SJCRH30 (cell line): ENCODE data around the gene TMCO4. TPM values are rescaled to one million over a fixed set of nuclear protein-coding genes. Genes with fewer than 3 reads are reported as not detected.
A peak's percentile ranks its signal among the peaks of the same experiment; 100 is the strongest.

ENCODE experiments used
- DNase-seq, 2 experiments: peaks; one replicate each; pipeline ENCODE4 v3.0.0-alpha.2; 2015 to 2020
- H3K27ac ChIP-seq: fragments of 250-450 bp; sonication (Bioruptor Pico); 2 replicates; pipeline ENCODE4 v1.5.1; 2020; ENCODE audit warnings: mild to moderate bottlenecking, moderate library complexity
- H3K27me3 ChIP-seq: fragments of 250-450 bp; sonication (Bioruptor Pico); 2 replicates; pipeline ENCODE4 v1.5.1; 2020; ENCODE audit warnings: mild to moderate bottlenecking, moderate library complexity
- H3K36me3 ChIP-seq: fragments of 250-450 bp; sonication (Bioruptor Pico); 2 replicates; pipeline ENCODE4 v1.5.1; 2020; ENCODE audit warnings: mild to moderate bottlenecking, moderate library complexity
- H3K4me1 ChIP-seq: fragments of 250-450 bp; sonication (Bioruptor Pico); 2 replicates; pipeline ENCODE4 v1.5.1; 2020; ENCODE audit warnings: mild to moderate bottlenecking, moderate library complexity
- H3K4me3 ChIP-seq: fragments of 250-450 bp; sonication (Bioruptor Pico); 2 replicates; pipeline ENCODE4 v1.5.1; 2020; ENCODE audit warnings: mild to moderate bottlenecking, moderate library complexity
- H3K9me3 ChIP-seq: fragments of 250-450 bp; sonication (Bioruptor Pico); replicated peaks from 2 replicates; pipeline ENCODE4 v1.5.1; 2020; ENCODE audit warnings: mild to moderate bottlenecking, moderate library complexity
- total RNA-seq: library from RNA; depleted of rRNA; stranded (reverse); fragments of >200 nt; shearing (Covaris generic); gene quantifications from 2 replicates; pipeline ENCODE4 v1.2.3, GENCODE V29; 2014

The TMCO4 gene
- total RNA-seq, 1 experiment from 2014 or later = 18.0 TPM

DNA sequence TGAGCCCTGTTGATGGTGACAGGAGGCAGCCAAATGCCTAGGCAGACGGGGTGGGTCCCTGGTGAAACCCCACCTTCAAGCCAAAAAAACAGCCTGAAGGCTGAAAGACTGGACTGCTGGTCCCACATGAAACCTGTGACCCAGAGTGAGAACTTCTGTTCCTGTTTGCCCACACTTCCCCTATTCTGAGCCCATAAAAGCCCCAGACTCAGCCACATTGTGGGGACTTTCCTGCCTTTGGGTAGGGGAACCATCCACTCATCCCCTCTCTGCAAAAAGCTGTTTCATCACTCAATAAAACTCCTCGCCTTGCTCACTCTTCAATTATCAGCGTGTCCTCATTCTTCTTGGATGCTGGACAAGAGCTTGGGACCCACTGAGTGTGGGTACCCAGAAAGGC, 109.9 kb downstream of the TMCO4 start:
- Histone ChIP-seq H3K27me3 (no peaks in the 10 kb centered on the region), H3K4me1 (no peaks in the 10 kb centered on the region), H3K4me3 (no peak overlapping the region), H3K27ac (no peak overlapping the region), H3K9me3 (peaks cover 3% of the 10 kb centered on the region; the same call in 1 of the 2 replicates), H3K36me3 (no peaks in the 10 kb centered on the region)
- no peak for DNase-seq

DNA sequence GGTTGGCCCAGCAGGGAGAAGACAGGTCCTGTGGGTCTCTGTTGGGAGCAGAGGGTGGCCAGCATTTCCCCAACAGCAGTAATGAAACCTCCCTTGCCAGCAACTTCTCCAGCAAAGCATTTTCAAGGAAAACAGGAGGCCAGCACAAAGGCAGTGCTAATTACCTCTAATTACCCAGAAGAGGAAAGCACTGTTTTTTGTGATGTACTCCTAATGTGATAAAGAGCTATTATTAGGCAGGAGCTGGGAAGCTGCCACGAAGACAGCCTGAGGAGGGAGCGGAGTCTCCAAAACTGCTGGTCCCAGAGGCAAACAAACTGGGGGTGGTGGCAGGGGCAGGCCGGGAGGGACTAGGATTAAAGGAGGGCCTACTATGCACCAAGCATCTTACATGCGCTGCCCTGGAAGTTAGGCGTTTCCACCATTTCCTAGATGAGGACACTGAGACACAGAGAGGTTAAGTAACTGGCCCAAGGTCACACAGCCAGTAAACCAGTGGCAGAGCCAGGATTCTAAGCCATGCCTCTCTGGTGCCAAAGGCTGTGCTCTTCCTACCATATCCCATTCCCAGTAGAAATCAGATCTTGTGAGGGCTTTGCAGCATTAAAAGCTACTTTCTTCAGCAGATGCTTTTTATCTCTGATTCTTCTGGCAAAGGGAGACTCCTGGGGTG, 110.5 kb downstream of the TMCO4 start:
- no peaks in the 10 kb centered on the region for H3K4me1 ChIP-seq
- H3K9me3 ChIP-seq = peaks cover 3% of the 10 kb centered on the region; the same call in 1 of the 2 replicates
- DNase-seq = no peak
- H3K4me3 ChIP-seq = no peak overlapping the region
- H3K36me3 ChIP-seq = no peaks in the 10 kb centered on the region
- H3K27me3 ChIP-seq = no peaks in the 10 kb centered on the region
- H3K27ac ChIP-seq = no peak overlapping the region

DNA sequence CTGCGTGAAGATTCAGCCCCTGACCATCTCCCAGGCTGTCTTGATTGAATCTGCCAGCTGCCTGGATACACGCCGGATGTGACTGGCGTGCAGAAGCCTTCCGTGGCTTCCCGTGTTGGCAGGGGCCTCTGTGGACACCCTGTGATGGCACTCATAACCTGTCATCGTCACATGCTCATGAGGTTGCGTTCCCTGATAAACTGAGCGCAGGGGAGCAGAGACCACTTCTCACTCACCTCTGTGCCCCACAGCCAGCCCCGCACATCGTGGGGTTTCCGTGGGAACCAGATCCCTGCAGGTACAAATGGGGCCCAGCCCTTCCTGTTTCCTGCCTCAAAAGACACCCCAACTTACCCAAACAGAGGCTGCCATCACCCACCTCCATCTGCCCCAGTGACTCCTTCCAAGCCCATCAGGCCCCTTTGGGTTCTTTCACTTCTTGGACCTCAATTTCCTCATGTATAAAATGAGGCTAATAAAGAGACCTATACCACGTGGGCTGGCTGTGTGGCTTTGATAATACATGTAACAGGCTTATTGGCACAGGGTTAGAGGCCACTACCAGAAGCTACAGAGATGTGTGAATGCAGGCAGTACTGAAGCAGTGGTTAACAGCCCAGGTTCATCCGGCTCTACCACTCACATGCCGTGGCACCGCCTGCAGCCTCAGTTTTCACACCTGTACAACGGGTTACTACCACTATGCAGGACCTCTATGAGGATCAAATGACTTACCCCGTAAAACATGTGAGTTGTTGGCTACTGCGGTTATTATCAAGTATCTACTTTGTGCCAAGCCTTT, 111.5 kb downstream of the TMCO4 start:
- Histone ChIP-seq H3K4me1 (no peaks in the 10 kb centered on the region), H3K27me3 (no peaks in the 10 kb centered on the region), H3K9me3 (peaks cover 3% of the 10 kb centered on the region; the same call in 1 of the 2 replicates), H3K27ac (no peak overlapping the region), H3K4me3 (no peak overlapping the region), H3K36me3 (no peaks in the 10 kb centered on the region)
- peak; percentile 44 to 55 for DNase-seq

DNA sequence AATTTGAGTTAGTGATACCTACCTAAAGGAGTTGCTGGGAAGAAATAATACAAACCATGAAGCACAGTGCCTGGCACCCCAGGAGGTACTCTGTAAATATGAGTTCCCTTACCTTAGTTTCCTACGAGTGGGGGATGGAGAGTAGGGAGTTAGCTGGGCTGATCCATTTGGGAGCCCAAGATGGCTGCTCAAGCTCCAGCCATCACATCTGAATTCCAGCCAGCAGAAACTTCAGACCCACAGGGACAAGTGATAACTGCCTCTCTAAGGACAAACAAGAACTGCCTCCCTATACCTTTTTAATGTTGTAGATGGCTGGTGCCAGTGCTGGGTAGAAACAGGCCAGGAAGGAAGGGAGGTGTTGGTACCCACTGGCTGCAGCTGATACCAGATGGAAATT, 112.3 kb downstream of the TMCO4 start:
- no peak for DNase-seq
- Histone ChIP-seq H3K36me3 (no peaks in the 10 kb centered on the region), H3K4me1 (no peaks in the 10 kb centered on the region), H3K27me3 (no peaks in the 10 kb centered on the region), H3K9me3 (peaks cover 3% of the 10 kb centered on the region; the same call in 1 of the 2 replicates), H3K4me3 (no peak overlapping the region), H3K27ac (no peak overlapping the region)

DNA sequence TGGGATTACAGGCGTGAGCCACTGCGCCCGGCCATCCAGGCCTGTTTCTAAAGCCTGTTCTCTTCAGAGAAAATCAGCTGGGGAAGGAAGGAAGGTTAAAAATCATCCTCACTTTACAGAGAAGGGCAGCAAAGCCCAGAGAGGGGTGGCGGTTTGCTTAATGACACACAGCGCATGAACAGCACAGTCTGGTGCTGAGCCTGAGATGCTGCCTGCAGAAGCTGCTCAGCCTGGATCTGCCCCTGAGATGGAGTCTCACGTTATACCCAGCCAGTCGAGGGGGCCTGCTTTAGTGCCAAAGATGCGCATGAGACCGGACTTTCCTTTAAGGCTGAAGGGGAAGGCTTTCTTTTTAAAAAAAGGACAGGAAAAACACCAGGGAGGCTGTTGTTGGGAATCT, 113.7 kb downstream of the TMCO4 start:
- no peak overlapping the region for H3K4me3 ChIP-seq
- peaks cover 3% of the 10 kb centered on the region; the same call in 1 of the 2 replicates for H3K9me3 ChIP-seq
- H3K27ac ChIP-seq = no peak overlapping the region
- DNase-seq = no peak
- H3K36me3 ChIP-seq = no peaks in the 10 kb centered on the region; the same call in 1 of the 2 replicates
- H3K27me3 ChIP-seq = no peaks in the 10 kb centered on the region
- no peaks in the 10 kb centered on the region for H3K4me1 ChIP-seq

DNA sequence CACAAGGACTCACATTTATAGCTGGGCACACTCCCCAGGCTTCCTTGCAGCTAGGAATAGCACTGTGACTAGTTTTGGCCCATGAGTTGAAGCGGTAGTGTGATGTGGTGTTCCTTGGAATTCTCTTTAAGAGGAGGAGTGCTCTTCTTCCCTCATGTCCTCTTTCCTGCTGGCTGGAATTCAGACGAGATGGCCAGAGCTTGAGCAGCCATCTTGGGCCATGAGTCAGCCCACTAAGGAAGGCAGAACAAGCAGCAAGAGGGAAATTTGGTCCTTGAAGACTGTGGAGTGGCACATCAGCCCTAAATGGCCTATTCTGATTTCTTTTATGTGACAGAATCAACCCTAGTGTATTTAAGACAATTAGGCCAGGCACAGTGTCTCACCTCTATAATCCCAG, 115.0 kb downstream of the TMCO4 start:
- no peaks in the 10 kb centered on the region for H3K27me3 ChIP-seq
- no peak overlapping the region for H3K27ac ChIP-seq
- no peaks in the 10 kb centered on the region for H3K4me1 ChIP-seq
- no peak overlapping the region for H3K4me3 ChIP-seq
- peaks cover 3% of the 10 kb centered on the region; the same call in 1 of the 2 replicates for H3K9me3 ChIP-seq
- no peak for DNase-seq
- no peaks in the 10 kb centered on the region; the same call in 1 of the 2 replicates for H3K36me3 ChIP-seq

DNA sequence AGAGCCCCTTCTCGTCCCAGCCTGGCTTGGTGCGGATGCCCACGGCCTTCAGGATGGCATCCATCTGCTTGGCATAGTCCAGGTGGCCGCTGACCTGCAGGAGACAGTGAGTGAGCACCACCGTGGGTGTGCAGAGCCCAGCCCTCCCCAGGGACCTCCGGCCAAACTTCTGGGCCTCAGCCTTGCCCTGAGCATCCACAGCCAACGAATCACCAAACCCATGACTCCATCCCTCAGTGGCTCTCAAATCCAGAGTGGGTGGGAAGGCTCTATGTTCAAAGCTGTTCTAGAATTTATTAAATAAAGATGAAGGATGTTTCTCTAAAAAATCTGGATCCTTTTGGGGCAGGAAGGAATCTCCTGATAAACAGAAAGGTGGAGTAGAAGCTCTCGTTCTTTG, 116.4 kb downstream of the TMCO4 start:
- DNase-seq = no peak
- Histone ChIP-seq H3K4me1 (no peaks in the 10 kb centered on the region), H3K4me3 (no peak overlapping the region), H3K36me3 (no peaks in the 10 kb centered on the region; the same call in 1 of the 2 replicates), H3K27ac (no peak overlapping the region), H3K9me3 (peaks cover 3% of the 10 kb centered on the region; the same call in 1 of the 2 replicates), H3K27me3 (no peaks in the 10 kb centered on the region)

DNA sequence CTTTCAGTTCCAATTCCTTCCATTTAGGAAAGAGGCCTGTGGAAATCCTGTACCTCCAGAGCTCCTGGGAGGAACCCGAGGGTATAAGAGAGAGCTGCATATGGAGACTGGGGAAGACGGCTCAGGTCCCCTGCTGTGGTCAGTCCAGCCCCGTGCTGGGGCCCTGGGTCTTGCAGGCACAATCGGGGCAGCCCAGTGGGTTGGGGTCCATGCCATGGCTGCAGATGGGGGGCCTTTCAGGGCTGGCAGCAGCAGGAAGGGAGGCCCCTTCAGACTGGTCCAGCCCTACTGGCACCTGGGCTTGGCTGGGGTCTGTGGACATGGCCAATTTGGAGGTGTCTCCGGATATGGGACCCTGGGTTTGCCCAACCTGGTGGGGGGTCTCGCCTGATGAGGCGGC, 116.8 kb downstream of the TMCO4 start:
- no peak overlapping the region for H3K4me3 ChIP-seq
- DNase-seq = no peak
- H3K27me3 ChIP-seq = no peaks in the 10 kb centered on the region

DNA sequence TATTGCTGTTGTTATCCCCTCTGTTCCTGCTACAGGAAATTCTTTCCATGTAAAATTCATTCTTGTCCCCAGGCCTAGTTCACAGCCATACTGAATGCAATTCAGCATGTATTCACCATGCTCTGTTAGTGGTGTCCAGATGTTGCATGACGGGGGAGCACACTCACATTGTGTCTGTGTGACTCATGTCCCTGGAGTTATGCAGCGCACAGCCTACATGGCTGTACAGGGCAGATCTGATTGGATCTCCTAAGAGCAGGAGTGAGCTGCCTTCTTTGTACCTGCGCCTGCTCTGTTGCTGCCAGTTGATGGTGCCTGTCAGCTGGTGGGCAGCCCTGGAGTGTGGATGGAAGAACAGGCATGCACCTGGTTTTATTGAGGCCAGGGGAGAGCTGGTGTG, 117.5 kb downstream of the TMCO4 start:
- DNase-seq = no peak

More for the DNA sequence above, 116.8 kb downstream of the TMCO4 start:
- peaks cover 3% of the 10 kb centered on the region; the same call in 1 of the 2 replicates for H3K9me3 ChIP-seq
- no peaks in the 10 kb centered on the region for H3K4me1 ChIP-seq
- no peak overlapping the region for H3K27ac ChIP-seq
- no peaks in the 10 kb centered on the region; the same call in 1 of the 2 replicates for H3K36me3 ChIP-seq

DNA sequence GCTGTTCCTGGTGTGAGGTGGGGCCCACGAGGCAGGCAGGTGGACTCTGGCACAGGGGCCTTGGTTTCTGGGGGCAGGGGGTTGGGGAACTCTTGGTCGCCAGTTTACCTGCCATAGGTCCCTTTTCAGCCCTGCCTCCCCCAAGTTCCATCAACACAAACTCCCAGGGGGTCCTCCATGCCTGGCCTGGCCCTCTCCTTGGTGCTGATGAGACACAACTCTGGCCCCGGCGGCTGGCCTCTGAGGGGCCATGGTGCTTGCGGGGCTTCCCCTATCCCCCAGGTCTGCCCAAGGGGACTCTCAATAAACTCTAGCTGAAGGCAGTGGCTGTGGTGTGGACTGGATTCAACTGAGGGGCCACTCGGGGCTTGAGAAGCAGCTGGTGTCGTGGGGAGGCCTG, 119.1 kb downstream of the TMCO4 start:
- DNase-seq = no peak
- Histone ChIP-seq H3K9me3 (no peaks in the 10 kb centered on the region), H3K36me3 (no peaks in the 10 kb centered on the region; the same call in 1 of the 2 replicates), H3K4me1 (no peaks in the 10 kb centered on the region), H3K27ac (no peak overlapping the region), H3K4me3 (no peak overlapping the region), H3K27me3 (no peaks in the 10 kb centered on the region)

More for the DNA sequence above, 117.5 kb downstream of the TMCO4 start:
- no peaks in the 10 kb centered on the region for H3K4me1 ChIP-seq
- H3K27me3 ChIP-seq = no peaks in the 10 kb centered on the region
- H3K27ac ChIP-seq = no peak overlapping the region
- H3K4me3 ChIP-seq = no peak overlapping the region
- peaks cover under 1% of the 10 kb centered on the region; the same call in 1 of the 2 replicates for H3K9me3 ChIP-seq
- no peaks in the 10 kb centered on the region; the same call in 1 of the 2 replicates for H3K36me3 ChIP-seq

DNA sequence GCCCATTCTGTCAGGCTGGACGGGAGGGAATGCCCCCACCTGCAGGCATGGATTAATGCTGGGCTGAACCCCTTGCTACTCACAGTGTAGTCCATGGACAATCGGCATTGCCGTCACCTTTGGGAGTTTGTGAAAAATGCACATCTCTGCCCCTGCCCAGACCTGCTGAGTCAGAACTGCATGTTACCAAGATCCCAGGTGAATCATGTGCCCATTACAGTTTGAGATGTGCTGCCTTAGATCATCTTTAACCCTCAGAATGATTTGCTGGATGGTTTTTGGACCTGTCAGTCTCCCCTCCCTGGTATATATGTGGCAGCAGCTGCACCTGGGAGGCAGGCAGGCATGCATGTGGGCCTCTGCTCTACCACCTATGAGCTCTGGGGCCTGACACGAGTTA, 120.0 kb downstream of the TMCO4 start:
- DNase-seq = no peak
- Histone ChIP-seq H3K27me3 (no peaks in the 10 kb centered on the region), H3K4me1 (no peaks in the 10 kb centered on the region), H3K36me3 (no peaks in the 10 kb centered on the region; the same call in 1 of the 2 replicates), H3K4me3 (no peak overlapping the region), H3K9me3 (no peaks in the 10 kb centered on the region), H3K27ac (no peak overlapping the region)

DNA sequence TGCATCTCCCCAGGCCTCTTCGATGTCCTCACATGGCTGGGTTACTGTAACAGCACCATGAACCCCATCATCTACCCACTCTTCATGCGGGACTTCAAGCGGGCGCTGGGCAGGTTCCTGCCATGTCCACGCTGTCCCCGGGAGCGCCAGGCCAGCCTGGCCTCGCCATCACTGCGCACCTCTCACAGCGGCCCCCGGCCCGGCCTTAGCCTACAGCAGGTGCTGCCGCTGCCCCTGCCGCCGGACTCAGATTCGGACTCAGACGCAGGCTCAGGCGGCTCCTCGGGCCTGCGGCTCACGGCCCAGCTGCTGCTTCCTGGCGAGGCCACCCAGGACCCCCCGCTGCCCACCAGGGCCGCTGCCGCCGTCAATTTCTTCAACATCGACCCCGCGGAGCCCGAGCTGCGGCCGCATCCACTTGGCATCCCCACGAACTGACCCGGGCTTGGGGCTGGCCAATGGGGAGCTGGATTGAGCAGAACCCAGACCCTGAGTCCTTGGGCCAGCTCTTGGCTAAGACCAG, 120.7 kb downstream of the TMCO4 start:
- Histone ChIP-seq H3K36me3 (no peaks in the 10 kb centered on the region; the same call in 1 of the 2 replicates), H3K27ac (no peak overlapping the region)

DNA sequence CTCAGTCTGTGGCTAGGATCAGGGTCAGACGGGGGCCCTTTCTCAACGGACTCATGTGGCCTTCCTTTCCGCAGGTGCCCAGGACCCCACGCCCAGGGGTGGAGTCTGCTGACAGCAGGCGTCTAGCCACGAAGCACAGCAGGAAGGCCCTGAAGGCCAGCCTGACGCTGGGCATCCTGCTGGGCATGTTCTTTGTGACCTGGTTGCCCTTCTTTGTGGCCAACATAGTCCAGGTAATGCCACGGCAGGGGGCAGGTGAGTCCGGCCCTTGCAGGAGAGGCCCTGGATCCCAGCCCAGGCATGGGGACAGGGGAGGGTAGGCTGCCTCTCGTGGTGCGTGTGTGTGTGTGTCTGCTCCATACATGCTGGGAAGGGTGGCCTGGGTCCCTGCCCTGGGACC, 121.2 kb downstream of the TMCO4 start:
- H3K27me3 ChIP-seq = no peaks in the 10 kb centered on the region
- no peak overlapping the region for H3K27ac ChIP-seq
- H3K36me3 ChIP-seq = no peaks in the 10 kb centered on the region; the same call in 1 of the 2 replicates
- no peaks in the 10 kb centered on the region for H3K4me1 ChIP-seq
- DNase-seq = no peak
- H3K4me3 ChIP-seq = no peak overlapping the region
- no peaks in the 10 kb centered on the region for H3K9me3 ChIP-seq

More for the DNA sequence above, 120.7 kb downstream of the TMCO4 start:
- Histone ChIP-seq H3K27me3 (no peaks in the 10 kb centered on the region), H3K4me1 (no peaks in the 10 kb centered on the region), H3K9me3 (no peaks in the 10 kb centered on the region), H3K4me3 (no peak overlapping the region)
- DNase-seq = no peak

DNA sequence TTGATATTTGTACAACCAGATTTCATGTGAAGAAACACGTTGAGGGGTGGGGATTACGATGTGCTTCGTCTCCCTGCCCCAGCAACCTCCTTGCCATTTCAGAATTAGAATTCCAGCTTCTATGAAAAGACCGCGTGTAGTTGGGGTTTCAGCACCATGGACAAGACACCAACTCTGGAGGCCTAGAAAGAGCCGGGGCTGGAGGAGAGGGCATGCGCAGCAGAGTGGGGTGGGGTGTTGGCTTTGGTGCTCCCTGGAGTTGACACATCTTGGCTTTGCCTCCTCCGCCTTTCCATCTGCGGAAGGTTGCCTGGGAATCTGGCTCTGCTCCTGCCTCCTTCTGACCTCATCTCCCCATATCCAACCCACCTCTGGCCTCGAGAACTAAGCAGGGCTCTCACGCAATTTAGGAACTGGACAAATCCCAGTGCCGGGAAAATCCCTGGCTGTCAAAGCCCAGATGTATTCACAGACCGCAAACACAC, 123.2 kb downstream of the TMCO4 start:
- H3K9me3 ChIP-seq = no peaks in the 10 kb centered on the region
- H3K27ac ChIP-seq = no peak overlapping the region
- H3K27me3 ChIP-seq = no peaks in the 10 kb centered on the region
- H3K4me3 ChIP-seq = no peak overlapping the region
- H3K36me3 ChIP-seq = no peaks in the 10 kb centered on the region
- DNase-seq = peak; percentile 64 to 80
- no peaks in the 10 kb centered on the region for H3K4me1 ChIP-seq

DNA sequence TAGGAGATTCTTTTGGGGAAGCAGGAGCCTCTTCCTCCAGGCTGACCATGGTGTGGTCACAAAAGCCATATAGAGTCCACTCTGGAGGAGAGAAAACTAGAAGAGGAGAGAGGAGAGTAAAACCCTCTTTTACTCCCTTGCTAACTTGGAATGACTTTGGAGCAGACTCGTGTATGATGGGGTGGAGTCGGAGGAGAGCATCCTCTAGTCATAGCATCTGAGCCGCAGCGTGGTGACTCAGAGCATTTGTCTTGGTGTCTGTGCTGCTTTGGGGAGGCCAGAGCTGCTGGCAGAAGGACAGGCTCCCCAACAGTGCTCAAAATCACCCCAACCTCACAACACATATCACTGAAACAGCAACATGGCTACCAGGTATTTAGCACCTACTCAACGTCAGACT, 123.9 kb downstream of the TMCO4 start:
- H3K9me3 ChIP-seq = no peaks in the 10 kb centered on the region
- no peak for DNase-seq
- no peaks in the 10 kb centered on the region for H3K36me3 ChIP-seq
- no peaks in the 10 kb centered on the region for H3K27me3 ChIP-seq
- no peak overlapping the region for H3K27ac ChIP-seq
- peaks cover 4% of the 10 kb centered on the region; the same call in 1 of the 2 replicates for H3K4me1 ChIP-seq
- H3K4me3 ChIP-seq = no peak overlapping the region
